ENCODE measurements around the gene POLQ. TPM values are rescaled to one million over a fixed set of nuclear protein-coding genes. Genes with fewer than 3 reads are reported as not detected.

Gene POLQ
- total and polyA plus RNA-seq, 2 of the 4 experiments (the other 2 are of a cell fraction) = 1.8 to 5.0 TPM

GRCh38 chr3:121488628-121489027 lies 57.2 kb downstream of the POLQ start:
- Histone ChIP-seq H2AK9ac (replicated peaks; ENCODE audit: low read depth, low read length, poor library complexity) (no peak overlapping the region), H3K23ac (ENCODE audit: low read depth, low read length) (no peak overlapping the region), H2BK120ac (ENCODE audit: low read depth, low read length) (no peak overlapping the region), H3K4me2 (ENCODE audit: low read depth, low read length) (no peak overlapping the region), H2BK15ac (ENCODE audit: low read depth, low read length) (no peak overlapping the region), H3K4me1 (ENCODE audit: control insufficient read depth, insufficient read depth, low read length) (peaks cover 2% of the 10 kb centered on the region; the same call in 1 of the 2 replicates), H2BK20ac (ENCODE audit: low read depth, low read length) (no peak overlapping the region), H4K20me1 (ENCODE audit: insufficient read depth, low read length) (no peaks in the 10 kb centered on the region), H3K18ac (ENCODE audit: low read depth, low read length) (no peak overlapping the region), H4K8ac (ENCODE audit: low read depth in 2 of 2, low read length in 2 of 2) (no peak overlapping the region), H3K14ac (replicated peaks; ENCODE audit: low read depth, low read length) (no peak overlapping the region), H3K9me3 (ENCODE audit: control insufficient read depth, insufficient read depth, low read length) (no peaks in the 10 kb centered on the region), H2AK5ac (ENCODE audit: low read depth, low read length) (no peak overlapping the region), H3K56ac (ENCODE audit: extremely low read depth, insufficient read depth, low read length) (no peak overlapping the region), H3K79me1 (ENCODE audit: low read depth in 1 of 2, low read length in 2 of 2) (no peaks in the 10 kb centered on the region), H2BK5ac (ENCODE audit: low read depth, low read length, poor library complexity, severe bottlenecking) (no peak overlapping the region), H3K4ac (ENCODE audit: low read depth, low read length) (no peak overlapping the region), H2AFZ (replicated peaks; ENCODE audit: low read length, poor library complexity) (no peak overlapping the region), H3K27me3 (ENCODE audit: control insufficient read depth, insufficient read depth, low read length) (no peaks in the 10 kb centered on the region), H3K9me1 (ENCODE audit: insufficient read depth, low read length) (no peaks in the 10 kb centered on the region; the same call in 1 of the 2 replicates), H3K27ac (ENCODE audit: insufficient read depth, low read length) (no peak overlapping the region), H3K4me3 (ENCODE audit: insufficient read depth, low read depth, low read length) (no peak overlapping the region), H3K36me3 (ENCODE audit: control insufficient read depth, insufficient read depth, low read length) (peaks cover 2% of the 10 kb centered on the region; the same call in 1 of the 2 replicates), H4K91ac (ENCODE audit: insufficient read depth, low read depth, low read length) (no peak overlapping the region), H3K9ac (ENCODE audit: low read depth, low read length) (no peak overlapping the region), H4K5ac (ENCODE audit: low read depth, low read length) (no peak overlapping the region)
- no peak for ATAC-seq (ENCODE audit: low read depth)
- no CpG with 5 or more reads among the region's 2 CpGs for WGBS, 2 experiments (ENCODE audit: extremely low coverage in 2 of 2, insufficient read length in 1 of 2)
- TF ChIP-seq RFX5 (IDR thresholded peaks at IDR 0.05; ENCODE audit: low read depth, low read length) (no peak), MAFK (IDR thresholded peaks at IDR 0.05; ENCODE audit: low read depth, low read length) (no peak), SMC3 (IDR thresholded peaks at IDR 0.05; ENCODE audit: low read depth, low read length) (no peak), BHLHE40 (IDR thresholded peaks at IDR 0.05; ENCODE audit: low read depth, low read length) (no peak), POLR2A (IDR thresholded peaks at IDR 0.05; ENCODE audit: low read depth, low read length) (no peak)
- in situ Hi-C loops (cut with MboI; ENCODE audit: low sequenced_read_pairs) = loop anchor here (25.0 kb wide), 2 partner anchors 926 to 1051 kb away; no protein-coding TSS in a partner anchor
- ChIA-PET POLR2A (ENCODE audit: unreplicated experiment) (no interaction called here), CTCF (no interaction called here)
- DNase-seq = no peak
- intact Hi-C loops (cut with micrococcal nuclease) = no loop called here
- no TSS peak for BruUV-seq (replicated peaks)
- dilution Hi-C loops (cut with HindIII; ENCODE audit: low sequenced_read_pairs, unreplicated experiment) = no loop called here

Measured in IMR-90 (cell line).